HepG2 (cell line): ENCODE data around the gene ZNF341. TPM values are rescaled to one million over a fixed set of nuclear protein-coding genes. Genes with fewer than 3 reads are reported as not detected.

Experiments used
- AGO2 ChIP-seq: fragments of 200-400 bp; formaldehyde crosslinking; optimal IDR thresholded peaks from 2 replicates; pipeline ENCODE3; 2017; ENCODE audit warnings: mild to moderate bottlenecking, low read depth, low read length, moderate library complexity
- HMG20A ChIP-seq: IDR thresholded peaks from 2 replicates; pipeline ENCODE4 v1.6.1; 2016; ENCODE audit warnings: borderline replicate concordance
- HMGA1 ChIP-seq: sonication (generic); formaldehyde crosslinking; conservative IDR thresholded peaks from 2 replicates; pipeline ENCODE4 v1.4.0; 2020; ENCODE audit warnings: missing genetic modification reagents
- IKZF1 ChIP-seq: fragments of 450-650 bp; IDR thresholded peaks from 2 replicates; pipeline ENCODE4 v1.7.1; 2016
- IKZF4 ChIP-seq: sonication (generic); formaldehyde crosslinking; IDR thresholded peaks from 2 replicates; pipeline ENCODE4 v1.5.1; 2020; ENCODE audit warnings: borderline replicate concordance, mild to moderate bottlenecking, low read depth, missing genetic modification reagents; ENCODE audit errors: not compliant biosample characterization
- MBD4 ChIP-seq: IDR thresholded peaks from 2 replicates; pipeline ENCODE4 v1.6.1; 2012; ENCODE audit warnings: low read length, inconsistent platforms, borderline replicate concordance
- SMAD1 ChIP-seq: sonication (generic); formaldehyde crosslinking; IDR thresholded peaks from 2 replicates; pipeline ENCODE4 v1.4.0; 2020; ENCODE audit warnings: missing genetic modification reagents, low read depth, mild to moderate bottlenecking, borderline replicate concordance
- SYNCRIP ChIP-seq: fragments of 200-400 bp; formaldehyde crosslinking; IDR thresholded peaks from 2 replicates; pipeline ENCODE4 v1.6.1; 2018; ENCODE audit warnings: mild to moderate bottlenecking, low read depth, low read length; ENCODE audit not compliant: insufficient read depth
- ZBTB21 ChIP-seq: sonication (generic); formaldehyde crosslinking; IDR thresholded peaks from 2 replicates; pipeline ENCODE4 v1.4.0; 2020; ENCODE audit warnings: missing genetic modification reagents
- ZFP62 ChIP-seq: sonication (generic); formaldehyde crosslinking; IDR thresholded peaks from 2 replicates; pipeline ENCODE4 v1.4.0; 2020; ENCODE audit warnings: missing genetic modification reagents
- ZMYM2 ChIP-seq: sonication (generic); formaldehyde crosslinking; IDR thresholded peaks from 2 replicates; pipeline ENCODE4 v1.8.0; 2022; ENCODE audit warnings: mild to moderate bottlenecking, missing genetic modification reagents
- ZNF337 ChIP-seq: sonication (generic); formaldehyde crosslinking; IDR thresholded peaks from 2 replicates; pipeline ENCODE4 v1.5.1; 2020; ENCODE audit warnings: missing genetic modification reagents, low read depth, mild to moderate bottlenecking, borderline replicate concordance
- ZNF350 ChIP-seq: sonication (generic); formaldehyde crosslinking; IDR thresholded peaks from 2 replicates; pipeline ENCODE4 v1.4.0; 2020; ENCODE audit warnings: mild to moderate bottlenecking, low read depth, missing genetic modification reagents, borderline replicate concordance
- ZNF619 ChIP-seq: sonication (generic); formaldehyde crosslinking; IDR thresholded peaks from 2 replicates; pipeline ENCODE4 v1.4.0; 2020; ENCODE audit warnings: mild to moderate bottlenecking, missing genetic modification reagents
- ZNF761 ChIP-seq: sonication (generic); formaldehyde crosslinking; conservative IDR thresholded peaks from 2 replicates; pipeline ENCODE4 v1.4.0; 2020; ENCODE audit warnings: mild to moderate bottlenecking, missing genetic modification reagents
- polyA plus RNA-seq, 8 experiments: library from polyadenylated mRNA; depleted of rRNA in 3 of 8; stranded (reverse) in 7 of 8; unstranded in 1 of 8; fragments of >200 nt; fragmentation: Illumina TruSeq in 4 of 8; extraction: Trizol in 4 of 8; gene quantifications; 2 replicates each; pipeline versions ENCODE4 v1.2.1 to v1.2.3, GENCODE V29; 2011 to 2016; ENCODE audit warnings: low read depth in 4 of 8, missing spikeins in 1 of 8, mixed read lengths in 1 of 8; ENCODE audit not compliant: insufficient read depth in 1 of 8
- total RNA-seq, 5 experiments: library from RNA; depleted of rRNA; stranded (reverse); fragments of >200 nt; fragmentation: Illumina TruSeq; extraction: Trizol; gene quantifications; 2 replicates each; pipeline ENCODE4 v1.2.3, GENCODE V29; 2016; ENCODE audit warnings: low read depth in 1 of 5
- TF ChIP-seq, protein P1 (sequence below): sonication (generic); formaldehyde crosslinking; IDR thresholded peaks from 2 replicates; pipeline ENCODE4 v1.4.0; 2020; ENCODE audit warnings: missing genetic modification reagents, borderline replicate concordance
- TF ChIP-seq, protein P2 (sequence below): sonication (generic); formaldehyde crosslinking; conservative IDR thresholded peaks from 2 replicates; pipeline ENCODE4 v1.5.0; 2020; ENCODE audit warnings: missing genetic modification reagents
- TF ChIP-seq, protein P3 (sequence below): sonication (generic); formaldehyde crosslinking; IDR thresholded peaks from 2 replicates; pipeline ENCODE4 v1.5.1; 2020; ENCODE audit warnings: missing genetic modification reagents, mild to moderate bottlenecking, borderline replicate concordance
- TF ChIP-seq, protein P4 (sequence below): sonication (generic); formaldehyde crosslinking; IDR thresholded peaks from 2 replicates; pipeline ENCODE4 v1.8.1; 2023; ENCODE audit warnings: mild to moderate bottlenecking, missing genetic modification reagents

ZNF341 gene
- total and polyA plus RNA-seq, 2 of the 13 experiments (the other 11 are each of a cell fraction or from before 2014, with no cell fraction given) = 1.1 to 2.2 TPM

DNA sequence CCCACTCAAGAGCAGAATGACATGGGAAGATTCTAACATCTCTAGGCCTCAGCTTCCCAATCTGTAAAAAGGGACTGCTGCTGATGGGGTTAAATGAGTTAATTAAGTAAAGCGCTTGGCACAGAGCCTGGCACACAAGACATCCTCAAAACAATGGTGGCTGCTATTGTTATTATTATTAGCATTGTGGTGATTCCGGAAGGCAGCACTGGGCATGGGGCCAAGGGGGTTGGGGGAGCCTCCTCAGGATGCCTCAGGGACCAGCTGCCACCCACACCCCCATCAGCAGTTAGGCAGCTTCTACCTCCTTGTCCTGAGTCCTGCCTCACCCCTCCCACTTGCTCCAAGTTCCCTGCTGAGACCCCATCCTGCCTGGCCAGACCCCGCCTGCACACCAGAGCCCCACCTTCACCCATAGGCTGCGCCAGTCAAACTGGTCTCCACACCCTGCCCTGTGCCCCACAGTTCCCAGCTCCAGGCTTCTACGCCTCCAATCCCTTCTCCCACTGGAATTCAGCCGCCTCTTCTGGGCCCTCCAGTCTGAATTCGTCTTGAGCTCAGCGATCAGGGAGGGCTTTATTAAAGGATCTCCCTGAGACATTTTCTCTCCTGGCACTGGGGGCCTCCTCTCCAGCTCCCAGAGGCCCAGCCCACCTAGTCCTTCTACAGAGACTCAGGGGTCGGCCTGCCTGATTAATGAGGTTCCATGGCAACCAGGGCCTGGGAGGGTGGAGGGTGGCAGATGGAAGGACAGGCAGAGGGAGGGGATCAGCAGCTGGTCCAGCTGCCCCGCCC lies 47.1 kb upstream of the ZNF341 start (continued):
- TF ChIP-seq, protein P1, sequence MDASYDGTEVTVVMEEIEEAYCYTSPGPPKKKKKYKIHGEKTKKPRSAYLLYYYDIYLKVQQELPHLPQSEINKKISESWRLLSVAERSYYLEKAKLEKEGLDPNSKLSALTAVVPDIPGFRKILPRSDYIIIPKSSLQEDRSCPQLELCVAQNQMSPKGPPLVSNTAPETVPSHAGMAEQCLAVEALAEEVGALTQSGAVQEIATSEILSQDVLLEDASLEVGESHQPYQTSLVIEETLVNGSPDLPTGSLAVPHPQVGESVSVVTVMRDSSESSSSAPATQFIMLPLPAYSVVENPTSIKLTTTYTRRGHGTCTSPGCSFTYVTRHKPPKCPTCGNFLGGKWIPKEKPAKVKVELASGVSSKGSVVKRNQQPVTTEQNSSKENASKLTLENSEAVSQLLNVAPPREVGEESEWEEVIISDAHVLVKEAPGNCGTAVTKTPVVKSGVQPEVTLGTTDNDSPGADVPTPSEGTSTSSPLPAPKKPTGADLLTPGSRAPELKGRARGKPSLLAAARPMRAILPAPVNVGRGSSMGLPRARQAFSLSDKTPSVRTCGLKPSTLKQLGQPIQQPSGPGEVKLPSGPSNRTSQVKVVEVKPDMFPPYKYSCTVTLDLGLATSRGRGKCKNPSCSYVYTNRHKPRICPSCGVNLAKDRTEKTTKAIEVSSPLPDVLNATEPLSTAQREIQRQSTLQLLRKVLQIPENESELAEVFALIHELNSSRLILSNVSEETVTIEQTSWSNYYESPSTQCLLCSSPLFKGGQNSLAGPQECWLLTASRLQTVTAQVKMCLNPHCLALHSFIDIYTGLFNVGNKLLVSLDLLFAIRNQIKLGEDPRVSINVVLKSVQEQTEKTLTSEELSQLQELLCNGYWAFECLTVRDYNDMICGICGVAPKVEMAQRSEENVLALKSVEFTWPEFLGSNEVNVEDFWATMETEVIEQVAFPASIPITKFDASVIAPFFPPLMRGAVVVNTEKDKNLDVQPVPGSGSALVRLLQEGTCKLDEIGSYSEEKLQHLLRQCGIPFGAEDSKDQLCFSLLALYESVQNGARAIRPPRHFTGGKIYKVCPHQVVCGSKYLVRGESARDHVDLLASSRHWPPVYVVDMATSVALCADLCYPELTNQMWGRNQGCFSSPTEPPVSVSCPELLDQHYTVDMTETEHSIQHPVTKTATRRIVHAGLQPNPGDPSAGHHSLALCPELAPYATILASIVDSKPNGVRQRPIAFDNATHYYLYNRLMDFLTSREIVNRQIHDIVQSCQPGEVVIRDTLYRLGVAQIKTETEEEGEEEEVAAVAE = no peak
- TF ChIP-seq ZMYM2 (CRISPR knock-in tag) (0 out of 2 replicates have a peak, but pooled peaks have one; percentile 23), ZNF350 (CRISPR knock-in tag) (no peak), ZNF761 (CRISPR knock-in tag) (peak; percentile 42; the same call in 1 of the 2 replicates), HMG20A (no peak), IKZF4 (CRISPR knock-in tag) (no peak), IKZF1 (no peak), SYNCRIP (no peak), ZFP62 (CRISPR knock-in tag) (no peak), AGO2 (no peak), ZNF337 (CRISPR knock-in tag) (no peak), SMAD1 (CRISPR knock-in tag) (no peak), ZBTB21 (no peak), MBD4 (no peak), HMGA1 (CRISPR knock-in tag) (no peak), ZNF619 (CRISPR knock-in tag) (no peak)
- TF ChIP-seq, protein P2, sequence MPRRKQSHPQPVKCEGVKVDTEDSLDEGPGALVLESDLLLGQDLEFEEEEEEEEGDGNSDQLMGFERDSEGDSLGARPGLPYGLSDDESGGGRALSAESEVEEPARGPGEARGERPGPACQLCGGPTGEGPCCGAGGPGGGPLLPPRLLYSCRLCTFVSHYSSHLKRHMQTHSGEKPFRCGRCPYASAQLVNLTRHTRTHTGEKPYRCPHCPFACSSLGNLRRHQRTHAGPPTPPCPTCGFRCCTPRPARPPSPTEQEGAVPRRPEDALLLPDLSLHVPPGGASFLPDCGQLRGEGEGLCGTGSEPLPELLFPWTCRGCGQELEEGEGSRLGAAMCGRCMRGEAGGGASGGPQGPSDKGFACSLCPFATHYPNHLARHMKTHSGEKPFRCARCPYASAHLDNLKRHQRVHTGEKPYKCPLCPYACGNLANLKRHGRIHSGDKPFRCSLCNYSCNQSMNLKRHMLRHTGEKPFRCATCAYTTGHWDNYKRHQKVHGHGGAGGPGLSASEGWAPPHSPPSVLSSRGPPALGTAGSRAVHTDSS (CRISPR knock-in tag) = no peak
- TF ChIP-seq, protein P3, sequence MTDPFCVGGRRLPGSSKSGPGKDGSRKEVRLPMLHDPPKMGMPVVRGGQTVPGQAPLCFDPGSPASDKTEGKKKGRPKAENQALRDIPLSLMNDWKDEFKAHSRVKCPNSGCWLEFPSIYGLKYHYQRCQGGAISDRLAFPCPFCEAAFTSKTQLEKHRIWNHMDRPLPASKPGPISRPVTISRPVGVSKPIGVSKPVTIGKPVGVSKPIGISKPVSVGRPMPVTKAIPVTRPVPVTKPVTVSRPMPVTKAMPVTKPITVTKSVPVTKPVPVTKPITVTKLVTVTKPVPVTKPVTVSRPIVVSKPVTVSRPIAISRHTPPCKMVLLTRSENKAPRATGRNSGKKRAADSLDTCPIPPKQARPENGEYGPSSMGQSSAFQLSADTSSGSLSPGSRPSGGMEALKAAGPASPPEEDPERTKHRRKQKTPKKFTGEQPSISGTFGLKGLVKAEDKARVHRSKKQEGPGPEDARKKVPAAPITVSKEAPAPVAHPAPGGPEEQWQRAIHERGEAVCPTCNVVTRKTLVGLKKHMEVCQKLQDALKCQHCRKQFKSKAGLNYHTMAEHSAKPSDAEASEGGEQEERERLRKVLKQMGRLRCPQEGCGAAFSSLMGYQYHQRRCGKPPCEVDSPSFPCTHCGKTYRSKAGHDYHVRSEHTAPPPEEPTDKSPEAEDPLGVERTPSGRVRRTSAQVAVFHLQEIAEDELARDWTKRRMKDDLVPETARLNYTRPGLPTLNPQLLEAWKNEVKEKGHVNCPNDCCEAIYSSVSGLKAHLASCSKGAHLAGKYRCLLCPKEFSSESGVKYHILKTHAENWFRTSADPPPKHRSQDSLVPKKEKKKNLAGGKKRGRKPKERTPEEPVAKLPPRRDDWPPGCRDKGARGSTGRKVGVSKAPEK (CRISPR knock-in tag) = no peak
- TF ChIP-seq, protein P4, sequence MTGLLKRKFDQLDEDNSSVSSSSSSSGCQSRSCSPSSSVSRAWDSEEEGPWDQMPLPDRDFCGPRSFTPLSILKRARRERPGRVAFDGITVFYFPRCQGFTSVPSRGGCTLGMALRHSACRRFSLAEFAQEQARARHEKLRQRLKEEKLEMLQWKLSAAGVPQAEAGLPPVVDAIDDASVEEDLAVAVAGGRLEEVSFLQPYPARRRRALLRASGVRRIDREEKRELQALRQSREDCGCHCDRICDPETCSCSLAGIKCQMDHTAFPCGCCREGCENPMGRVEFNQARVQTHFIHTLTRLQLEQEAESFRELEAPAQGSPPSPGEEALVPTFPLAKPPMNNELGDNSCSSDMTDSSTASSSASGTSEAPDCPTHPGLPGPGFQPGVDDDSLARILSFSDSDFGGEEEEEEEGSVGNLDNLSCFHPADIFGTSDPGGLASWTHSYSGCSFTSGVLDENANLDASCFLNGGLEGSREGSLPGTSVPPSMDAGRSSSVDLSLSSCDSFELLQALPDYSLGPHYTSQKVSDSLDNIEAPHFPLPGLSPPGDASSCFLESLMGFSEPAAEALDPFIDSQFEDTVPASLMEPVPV = peak; percentile 89; the same call in 1 of the 2 replicates
